Thoracic aorta (tissue), 2 donors: Measurements from ENCODE around the gene TEDC2. TPM values are rescaled to one million over a fixed set of nuclear protein-coding genes. Genes with fewer than 3 reads are reported as not detected.

Experiments used
- ATAC-seq: fragments of 150-250 bp; one replicate; pipeline ENCODE4 v1.8.0; 2017; ENCODE audit warnings: low read depth; ENCODE audit not compliant: insufficient number of reproducible peaks, low FRiP score
- DNase-seq: peaks from one replicate; pipeline ENCODE4 v3.0.0-alpha.2; 2020; ENCODE audit warnings: low spot score
- H3K27ac ChIP-seq, 2 donors: fragments of 200-600 bp; sonication (generic); 1 replicate in 1 of 2; 2 replicates in 1 of 2; pipeline ENCODE4 v1.5.1; 2016; ENCODE audit warnings: mild to moderate bottlenecking in 2 of 2, moderate library complexity in 2 of 2
- H3K27me3 ChIP-seq: fragments of 200-600 bp; sonication (generic); replicated peaks from 2 replicates; pipeline ENCODE4 v1.6.0; 2016; ENCODE audit warnings: mild to moderate bottlenecking; ENCODE audit not compliant: insufficient read depth
- H3K36me3 ChIP-seq: fragments of 200-600 bp; sonication (generic); one replicate; pipeline ENCODE4 v1.5.1; 2016
- H3K4me1 ChIP-seq, 2 donors: fragments of 200-600 bp; sonication (generic); 1 replicate in 1 of 2; 2 replicates in 1 of 2; pipeline versions ENCODE4 v1.5.1 to v1.6.0; 2016; ENCODE audit warnings: low read depth in 2 of 2, mild to moderate bottlenecking in 1 of 2; ENCODE audit not compliant: control insufficient read depth in 1 of 2
- H3K4me3 ChIP-seq: fragments of 200-600 bp; sonication (generic); 2 replicates; pipeline ENCODE4 v1.5.1; 2016; ENCODE audit warnings: mild to moderate bottlenecking
- H3K9me3 ChIP-seq: fragments of 200-600 bp; sonication (generic); 2 replicates; pipeline ENCODE4 v1.5.1; 2016
- CTCF ChIP-seq: fragments of 200-600 bp; sonication (generic); IDR thresholded peaks from one replicate; pipeline ENCODE4 v1.5.1; 2019; ENCODE audit warnings: antibody characterized with exemption
- total RNA-seq, 2 donors: library from RNA; depleted of rRNA; stranded (reverse); fragments of >200 nt; gene quantifications; one replicate each; pipeline versions ENCODE4 v1.1.0 to v1.2.3, GENCODE V29; 2016

TEDC2 gene
- total RNA-seq, 2 donors from 2014 or later: 0.27 TPM; not detected in 1

GRCh38 chr16:2471653-2472487 is 12.0 kb downstream of the TEDC2 start:
- ATAC-seq (no peak), DNase-seq (no peak)
- TF ChIP-seq CTCF: no peak
- Histone ChIP-seq H3K4me1 (peaks cover 34 to 50% of the 10 kb centered on the region in 2 donors), H3K36me3 (no peaks in the 10 kb centered on the region), H3K9me3 (no peaks in the 10 kb centered on the region), H3K27me3 (no peaks in the 10 kb centered on the region), H3K4me3 (peak overlapping the region; percentile 47), H3K27ac (no peak overlapping the region)

GRCh38 chr16:2472488-2472864 is 12.6 kb downstream of the TEDC2 start:
- Histone ChIP-seq H3K36me3 (no peaks in the 10 kb centered on the region), H3K27ac (no peak overlapping the region), H3K9me3 (no peaks in the 10 kb centered on the region), H3K4me3 (no peak overlapping the region), H3K27me3 (no peaks in the 10 kb centered on the region), H3K4me1 (peaks cover 34 to 50% of the 10 kb centered on the region in 2 donors)
- ATAC-seq: no peak
- no peak for TF ChIP-seq CTCF
- no peak for DNase-seq

GRCh38 chr16:2472885-2473445 is 13.1 kb downstream of the TEDC2 start:
- H3K27ac ChIP-seq: no peak overlapping the region
- no peak overlapping the region for H3K4me3 ChIP-seq
- no peaks in the 10 kb centered on the region for H3K27me3 ChIP-seq
- no peaks in the 10 kb centered on the region for H3K36me3 ChIP-seq
- TF ChIP-seq CTCF: no peak
- H3K4me1 ChIP-seq: peaks cover 32 to 47% of the 10 kb centered on the region in 2 donors
- DNase-seq (no peak), ATAC-seq (no peak)
- H3K9me3 ChIP-seq: no peaks in the 10 kb centered on the region

GRCh38 chr16:2473446-2473926 is 13.6 kb downstream of the TEDC2 start:
- no peak overlapping the region for H3K27ac ChIP-seq

More at GRCh38 chr16:2473446-2473926, 13.6 kb downstream of the TEDC2 start:
- no peaks in the 10 kb centered on the region for H3K27me3 ChIP-seq
- DNase-seq (no peak), ATAC-seq (no peak)
- H3K36me3 ChIP-seq: no peaks in the 10 kb centered on the region
- peak overlapping the region; percentile 90 for H3K4me3 ChIP-seq
- TF ChIP-seq CTCF: no peak
- peaks cover 27 to 42% of the 10 kb centered on the region in 2 donors for H3K4me1 ChIP-seq
- no peaks in the 10 kb centered on the region for H3K9me3 ChIP-seq
